ENCODE data around the gene STK26. TPM values are rescaled to one million over a fixed set of nuclear protein-coding genes. Genes with fewer than 3 reads are reported as not detected.

STK26 gene
- polyA plus RNA-seq, 1 donor from 2014 or later = 8.8 TPM

- Histone ChIP-seq H3K9me3 (ENCODE audit: low read length) (no peaks in the 10 kb centered on the region), H3K9ac (ENCODE audit: low read length) (no peak overlapping the region), H3K9me2 (ENCODE audit: insufficient read depth, low read length) (no peaks in the 10 kb centered on the region), H3K27me3 (ENCODE audit: insufficient read depth, low read depth, low read length) (no peaks in the 10 kb centered on the region), H3K79me2 (replicated peaks; ENCODE audit: insufficient read depth, low read length) (no peaks in the 10 kb centered on the region), H4K20me1 (ENCODE audit: insufficient read depth) (no peaks in the 10 kb centered on the region), H3K36me3 (ENCODE audit: insufficient read depth, low read length) (no peaks in the 10 kb centered on the region), H3K4me3 (ENCODE audit: low read length) (no peak overlapping the region), H3K4me2 (ENCODE audit: low read length) (no peak overlapping the region), H3K27ac (ENCODE audit: low read length) (no peak overlapping the region), H2AFZ (ENCODE audit: low read depth, low read length) (no peak overlapping the region), H3F3A (ENCODE audit: insufficient read depth, low read length, poor library complexity, severe bottlenecking) (no peaks in the 10 kb centered on the region)
- TF ChIP-seq RAD21 (conservative IDR thresholded peaks at IDR 0.05) (no peak), MXI1 (conservative IDR thresholded peaks at IDR 0.05; ENCODE audit: poor library complexity, severe bottlenecking) (no peak), EZH2 (IDR thresholded peaks at IDR 0.05; ENCODE audit: borderline replicate concordance, insufficient read depth, low read length, poor library complexity, severe bottlenecking) (no peak)
Observed at GRCh38 chrX:132058975-132059374, 35.9 kb downstream of the STK26 start.

GRCh38 chrX:132059973-132060540, 37.0 kb downstream of the STK26 start:
- Histone ChIP-seq H3F3A (ENCODE audit: insufficient read depth, low read length, poor library complexity, severe bottlenecking) (no peaks in the 10 kb centered on the region), H3K36me3 (ENCODE audit: insufficient read depth, low read length) (no peaks in the 10 kb centered on the region), H3K27me3 (ENCODE audit: insufficient read depth, low read depth, low read length) (no peaks in the 10 kb centered on the region), H4K20me1 (ENCODE audit: insufficient read depth) (no peaks in the 10 kb centered on the region), H3K4me2 (ENCODE audit: low read length) (no peak overlapping the region), H3K9me2 (ENCODE audit: insufficient read depth, low read length) (no peaks in the 10 kb centered on the region), H3K9me3 (ENCODE audit: low read length) (no peaks in the 10 kb centered on the region), H3K9ac (ENCODE audit: low read length) (no peak overlapping the region), H3K79me2 (replicated peaks; ENCODE audit: insufficient read depth, low read length) (no peaks in the 10 kb centered on the region), H2AFZ (ENCODE audit: low read depth, low read length) (no peak overlapping the region), H3K27ac (ENCODE audit: low read length) (no peak overlapping the region), H3K4me3 (ENCODE audit: low read length) (no peak overlapping the region)
- TF ChIP-seq CTCF (IDR thresholded peaks at IDR 0.05; ENCODE audit: poor library complexity, severe bottlenecking) (no peak), EP300 (conservative IDR thresholded peaks at IDR 0.05; ENCODE audit: poor library complexity, severe bottlenecking) (no peak), REST (IDR thresholded peaks at IDR 0.05; ENCODE audit: borderline replicate concordance) (no peak), RAD21 (conservative IDR thresholded peaks at IDR 0.05) (no peak), EZH2 (IDR thresholded peaks at IDR 0.05; ENCODE audit: borderline replicate concordance, insufficient read depth, low read length, poor library complexity, severe bottlenecking) (no peak), TAF1 (IDR thresholded peaks at IDR 0.05; ENCODE audit: low read depth) (no peak), POLR2AphosphoS5 (IDR thresholded peaks at IDR 0.05) (no peak), SMC3 (conservative IDR thresholded peaks at IDR 0.05; ENCODE audit: poor library complexity) (no peak), MXI1 (conservative IDR thresholded peaks at IDR 0.05; ENCODE audit: poor library complexity, severe bottlenecking) (no peak)
